Measurements from ENCODE around the gene ELANE.

Gene ELANE

GRCh38 chr19:825897-826644 lies 26.0 kb upstream of the ELANE start:
- TF ChIP-seq CTCF (conservative IDR thresholded peaks at IDR 0.05; ENCODE audit: low read depth, low read length) = no peak
- no peak overlapping the region for H3K4me3 ChIP-seq (ENCODE audit: low read depth, low read length)
- no peak for DNase-seq (ENCODE audit: low read depth)

GRCh38 chr19:827314-827709 lies 24.8 kb upstream of the ELANE start:
- H3K4me3 ChIP-seq (ENCODE audit: low read depth, low read length) = no peak overlapping the region
- no peak for TF ChIP-seq CTCF (conservative IDR thresholded peaks at IDR 0.05; ENCODE audit: low read depth, low read length)
- no peak for DNase-seq (ENCODE audit: low read depth)

GRCh38 chr19:827710-828321 lies 24.3 kb upstream of the ELANE start, which contains the start of gene AZU1:
Gene AZU1 (plus strand): TSS chr19:827837. CDS start chr19:827847, 10 bp downstream.
- DNase-seq (ENCODE audit: low read depth) = no peak
- TF ChIP-seq CTCF (conservative IDR thresholded peaks at IDR 0.05; ENCODE audit: low read depth, low read length) = no peak
- H3K4me3 ChIP-seq (ENCODE audit: low read depth, low read length) = no peak within 1 kb of the TSS

- no peak for DNase-seq (ENCODE audit: low read depth)
- H3K4me3 ChIP-seq (ENCODE audit: low read depth, low read length) = no peak overlapping the region
- TF ChIP-seq CTCF (conservative IDR thresholded peaks at IDR 0.05; ENCODE audit: low read depth, low read length) = no peak
Observed at GRCh38 chr19:829129-829758, 22.9 kb upstream of the ELANE start.

GRCh38 chr19:831407-832369 lies 20.4 kb upstream of the ELANE start:
- no peak overlapping the region for H3K4me3 ChIP-seq (ENCODE audit: low read depth, low read length)
- DNase-seq (ENCODE audit: low read depth) = no peak
- TF ChIP-seq CTCF (conservative IDR thresholded peaks at IDR 0.05; ENCODE audit: low read depth, low read length) = no peak

GRCh38 chr19:834216-834615 lies 17.9 kb upstream of the ELANE start:
- no peak for DNase-seq (ENCODE audit: low read depth)
- TF ChIP-seq CTCF (conservative IDR thresholded peaks at IDR 0.05; ENCODE audit: low read depth, low read length) = no peak
- no peak overlapping the region for H3K4me3 ChIP-seq (ENCODE audit: low read depth, low read length)
